Motor neuron (in vitro differentiated cells): ENCODE results near the gene ARHGAP10. TPM values are rescaled to one million over a fixed set of nuclear protein-coding genes. Genes with fewer than 3 reads are reported as not detected.
"Not testable (repeated sequence)": the region's sequence is repeated elsewhere in the genome, so short reads cannot be mapped to it uniquely, and the experiment has no call there.

Experiments
- ATAC-seq, 8 experiments: fragments of 200-7000 bp; cut with Tn5 transposase; replicated peaks in 6 of 8; 2 replicates each; pipeline ENCODE4 v1.8.0; 2021; ENCODE audit warnings: mild to moderate bottlenecking in 8 of 8, moderate library complexity in 8 of 8
- H3K27ac ChIP-seq, 2 donors: fragments of 250-450 bp; sonication (Bioruptor Pico); 2 replicates each; pipeline ENCODE4 v1.9.0; 2021; ENCODE audit warnings: antibody characterized with exemption in 2 of 2, mild to moderate bottlenecking in 2 of 2, moderate library complexity in 1 of 2
- H3K4me1 ChIP-seq, 2 donors: fragments of 250-450 bp; sonication (Bioruptor Pico); replicated peaks in 1 of 2; 2 replicates each; pipeline ENCODE4 v1.6.1; 2021; ENCODE audit warnings: antibody characterized with exemption in 2 of 2, mild to moderate bottlenecking in 2 of 2, moderate library complexity in 1 of 2
- H3K4me3 ChIP-seq, 5 donors: fragments of 250-450 bp; sonication (Bioruptor Pico); 2 replicates each; pipeline ENCODE4 v1.9.0; 2021; ENCODE audit warnings: antibody characterized with exemption in 5 of 5, mild to moderate bottlenecking in 5 of 5, moderate library complexity in 4 of 5
- WGBS, 10 experiments: fragments of 450-650 bp; shearing (Covaris generic); methylation state at CpG; one replicate each; pipeline ENCODE4 v1.0.0; 2022; 5-methylcytosine and 5-hydroxymethylcytosine counted together
- in situ Hi-C, 9 experiments: fragments of 400-800 bp; cut with MboI; loops; one replicate each; pipeline ENCODE4 v1.15.0; 2021; ENCODE audit warnings: low sequenced_read_pairs in 9 of 9, low pct_unique_long_range_greater_than_20kb in 2 of 9; ENCODE audit not compliant: unreplicated experiment in 9 of 9
- total RNA-seq, 8 experiments: library from RNA; unstranded; fragments of 300-600 nt; gene quantifications; 2 replicates each; pipeline versions ENCODE4 v1.2.3 to v1.2.4, GENCODE V29; 2022

ARHGAP10 gene
- total RNA-seq, 8 experiments from 2014 or later: 1.6 to 16.1 (median 8.2) TPM

DNA sequence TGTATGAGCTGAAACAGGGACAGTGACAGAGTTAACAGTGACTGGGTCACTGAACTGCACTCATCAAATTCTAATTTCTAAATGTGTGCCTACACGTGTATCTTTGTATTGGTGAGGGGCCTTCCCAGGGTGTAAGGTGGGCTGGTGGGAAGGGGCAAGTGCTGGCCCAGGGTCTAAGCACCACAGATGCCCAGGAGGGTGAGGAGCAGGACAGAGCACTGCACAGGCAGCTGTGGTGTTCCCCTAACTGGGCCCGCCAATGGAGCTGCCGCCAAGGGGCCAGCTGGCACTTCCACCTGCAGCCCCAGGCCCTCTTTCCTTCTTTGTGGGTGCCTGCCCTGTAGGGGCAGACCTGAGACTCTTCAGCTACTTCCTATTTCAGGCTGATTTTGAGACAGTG lies 349.9 kb downstream of the ARHGAP10 start:
- in situ Hi-C loops: no loop called here
- no peak for ATAC-seq
- no peak overlapping the region for H3K4me3 ChIP-seq
- WGBS, 10 experiments: 91 to 100% (median 100%) methylated on average over 1 to 3 of the region's 3 CpGs; no CpG with 5 or more reads in 6 of the 10 experiments
- H3K4me1 ChIP-seq: no peaks in the 10 kb centered on the region
- no peak overlapping the region for H3K27ac ChIP-seq

DNA sequence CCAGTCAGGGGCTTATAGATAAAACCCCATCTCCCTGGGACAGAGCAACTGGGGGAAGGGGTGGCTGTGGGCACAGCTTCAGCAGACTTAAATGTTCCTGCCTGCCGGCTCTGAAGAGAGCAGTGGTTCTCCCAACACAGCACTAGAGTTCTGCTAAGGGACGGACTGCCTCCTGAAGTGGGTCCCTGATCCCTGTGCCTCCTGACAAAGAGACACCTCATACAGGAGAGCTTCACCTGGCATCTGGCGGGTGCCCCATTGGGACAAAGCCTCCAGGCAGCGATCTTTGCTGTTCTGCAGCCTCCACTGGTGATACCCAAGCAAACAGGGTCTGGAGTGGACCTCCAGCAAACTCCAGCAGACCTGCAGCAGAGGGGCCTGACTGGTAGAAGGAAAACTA lies 351.2 kb downstream of the ARHGAP10 start:
- WGBS, 10 experiments: 93 to 100% (median 93%) methylated on average over 1 to 3 of the region's 4 CpGs; no CpG with 5 or more reads in 7 of the 10 experiments
- H3K27ac ChIP-seq, H3K4me3 ChIP-seq, in situ Hi-C loops, ATAC-seq, H3K4me1 ChIP-seq: not testable (repeated sequence)

GRCh38 chr4:148089624-148090023 lies 357.7 kb downstream of the ARHGAP10 start:
- Histone ChIP-seq H3K4me1 (no peaks in the 10 kb centered on the region), H3K27ac (no peak overlapping the region), H3K4me3 (no peak overlapping the region)
- in situ Hi-C loops: no loop called here
- ATAC-seq: peak in 3 of 8 experiments; percentile 26 to 43 (median 32)
- WGBS, 10 experiments: 60 to 87% (median 67%) methylated on average over 1 to 3 of the region's 6 CpGs; no CpG with 5 or more reads in 5 of the 10 experiments

GRCh38 chr4:148090029-148090428 lies 358.1 kb downstream of the ARHGAP10 start:
- 70 to 100% (median 93%) methylated on average over 1 to 3 of the region's 6 CpGs; no CpG with 5 or more reads in 5 of the 10 experiments for WGBS, 10 experiments
- ATAC-seq: no peak
- in situ Hi-C loops: no loop called here
- no peaks in the 10 kb centered on the region for H3K4me1 ChIP-seq
- no peak overlapping the region for H3K27ac ChIP-seq
- H3K4me3 ChIP-seq: no peak overlapping the region

DNA sequence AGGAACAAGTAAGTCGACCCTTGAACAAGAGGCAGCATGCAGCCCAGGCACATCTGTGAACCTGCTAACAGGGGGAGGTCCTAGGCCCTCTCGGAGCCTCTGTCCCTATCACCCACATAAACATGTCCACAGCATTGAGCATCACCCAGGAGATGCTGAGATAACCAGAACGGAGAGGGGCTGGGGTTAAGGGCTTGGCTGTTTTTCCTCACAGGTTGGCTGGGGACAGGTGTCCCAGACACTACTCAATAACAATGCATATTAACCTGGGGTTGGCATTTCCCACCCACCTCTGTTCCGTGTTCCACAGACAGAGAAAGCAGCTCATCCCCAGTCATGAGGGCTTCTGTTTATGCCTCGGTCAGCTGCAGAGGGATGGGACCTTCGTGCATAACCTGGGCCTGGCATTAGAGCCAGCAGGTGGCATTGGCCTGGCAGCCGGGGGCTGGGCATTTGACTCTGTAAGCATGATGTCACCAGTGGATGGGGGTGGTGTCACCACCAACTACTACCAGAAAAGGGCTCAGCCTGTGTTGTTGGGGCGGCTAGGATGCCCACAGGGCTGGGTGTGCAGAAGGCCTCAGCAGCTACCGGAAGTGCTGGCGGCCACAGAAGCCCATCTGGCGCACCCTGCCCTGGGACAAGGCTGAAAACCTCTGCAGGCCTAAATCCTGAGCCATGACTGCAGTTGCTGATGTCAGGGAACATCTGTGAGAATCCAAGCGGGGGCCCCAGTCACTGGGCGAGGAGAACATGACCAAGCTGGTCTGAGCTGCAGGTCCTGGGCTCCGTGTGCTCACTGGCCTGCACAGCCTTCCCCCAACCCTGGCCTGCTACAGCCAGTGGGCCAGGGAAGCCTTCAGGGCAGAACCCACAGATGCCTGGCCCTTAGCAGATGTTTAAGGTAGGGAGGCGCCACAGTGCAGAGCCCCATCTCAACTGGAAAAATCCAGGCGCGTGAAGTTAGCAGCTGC lies 358.9 kb downstream of the ARHGAP10 start:
- Histone ChIP-seq H3K27ac (no peak overlapping the region), H3K4me1 (no peaks in the 10 kb centered on the region), H3K4me3 (no peak overlapping the region)
- 80 to 100% (median 93%) methylated on average over 1 to 4 of the region's 17 CpGs; no CpG with 5 or more reads in 4 of the 10 experiments for WGBS, 10 experiments
- ATAC-seq: peak in 2 of 8 experiments; percentile 22 to 40
- in situ Hi-C loops: no loop called here

DNA sequence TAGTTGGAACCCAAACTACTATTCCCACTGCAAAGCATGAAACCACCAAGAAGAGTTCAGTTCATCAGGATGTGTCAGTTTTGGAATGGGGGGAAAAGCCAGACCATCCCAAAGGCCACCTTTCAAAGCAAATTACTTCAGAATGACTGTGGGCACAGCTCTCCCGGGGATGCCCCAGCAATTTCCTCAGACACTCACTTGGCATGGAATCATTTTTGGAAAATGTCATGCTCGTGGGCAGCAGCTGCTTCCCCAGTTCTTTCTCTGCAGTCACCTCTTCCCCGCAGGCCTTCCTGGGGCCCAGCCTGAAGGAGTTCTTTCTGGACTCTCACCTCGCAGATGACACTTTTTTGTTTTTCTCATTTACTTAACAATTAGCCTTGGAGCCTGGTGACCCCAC lies 360.0 kb downstream of the ARHGAP10 start:
- Histone ChIP-seq H3K4me3 (no peak overlapping the region), H3K4me1 (no peaks in the 10 kb centered on the region), H3K27ac (no peak overlapping the region)
- no peak for ATAC-seq
- in situ Hi-C loops: no loop called here
- 40 to 95% (median 73%) methylated on average over 1 to 4 of the region's 4 CpGs; no CpG with 5 or more reads in 5 of the 10 experiments for WGBS, 10 experiments

DNA sequence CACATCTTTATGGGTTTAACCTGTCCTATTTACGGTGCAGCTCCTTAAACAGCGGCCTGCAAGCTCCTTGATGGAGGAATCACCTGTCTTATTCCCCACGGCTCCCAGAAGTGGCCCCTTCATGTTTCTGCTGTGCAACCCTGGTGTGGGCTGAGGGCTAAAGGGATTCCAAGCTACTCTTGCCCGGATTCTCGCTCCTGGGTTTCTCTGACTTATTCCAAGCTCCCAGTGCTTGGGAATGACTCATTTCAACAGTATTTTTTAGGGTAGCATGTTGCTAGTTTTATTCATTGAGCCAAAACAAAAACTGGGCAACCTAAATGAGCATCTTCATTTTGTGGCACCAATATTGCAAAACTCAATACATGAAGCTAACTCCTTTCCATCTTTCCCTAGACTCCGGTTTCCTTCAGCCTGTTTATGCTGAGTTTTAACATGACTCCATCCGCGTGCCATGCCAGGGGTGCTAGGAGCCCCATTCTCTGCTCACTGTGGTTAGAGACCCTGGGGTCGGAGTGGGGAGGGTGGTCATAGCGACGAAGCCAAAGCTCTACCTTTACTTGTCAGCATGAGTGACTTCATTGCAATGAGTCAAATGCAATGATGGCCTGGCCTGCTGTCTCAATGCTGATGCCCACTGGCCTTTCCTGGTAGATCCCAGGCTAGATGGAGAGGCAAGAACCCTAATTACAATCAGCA lies 360.6 kb downstream of the ARHGAP10 start:
- Histone ChIP-seq H3K4me3 (no peak overlapping the region), H3K27ac (no peak overlapping the region), H3K4me1 (no peaks in the 10 kb centered on the region)
- 76 to 100% (median 94%) methylated on average over 2 to 8 of the region's 11 CpGs; no CpG with 5 or more reads in 1 of the 10 experiments for WGBS, 10 experiments
- ATAC-seq: no peak
- in situ Hi-C loops: no loop called here

- in situ Hi-C loops: no loop called here
- ATAC-seq: no peak
- no peak overlapping the region for H3K27ac ChIP-seq
- 80 to 100% (median 81%) methylated on average over 1 to 5 of the region's 5 CpGs; no CpG with 5 or more reads in 7 of the 10 experiments for WGBS, 10 experiments
- H3K4me1 ChIP-seq: no peaks in the 10 kb centered on the region
- no peak overlapping the region for H3K4me3 ChIP-seq
These were observed 361.2 kb downstream of the ARHGAP10 start for GRCh38 chr4:148093065-148093464.

DNA sequence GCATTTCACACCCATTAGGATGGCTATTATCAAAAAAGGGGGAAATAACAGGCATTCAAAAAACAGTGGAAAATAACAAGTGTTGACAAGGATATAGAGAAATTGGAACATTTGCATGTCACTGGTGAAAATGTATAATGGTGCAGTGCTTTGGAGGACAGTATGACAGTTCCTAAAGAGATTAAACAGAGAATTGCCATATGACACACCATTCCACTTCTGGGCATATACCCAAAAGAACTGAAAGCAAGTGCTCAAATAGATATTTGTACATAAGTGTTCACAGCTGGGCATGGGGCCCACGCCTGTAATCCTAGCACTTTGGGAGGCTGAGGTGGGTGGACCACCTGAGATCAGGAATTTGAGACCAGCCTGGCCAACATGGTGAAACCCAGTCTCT lies 362.3 kb downstream of the ARHGAP10 start:
- Histone ChIP-seq H3K4me3 (no peak overlapping the region), H3K27ac (no peak overlapping the region), H3K4me1 (peaks cover 0 to 4% of the 10 kb centered on the region in 2 donors)
- ATAC-seq: no peak
- 50 to 60% methylated on average over 1 of the region's 1 CpG; no CpG with 5 or more reads in 8 of the 10 experiments for WGBS, 10 experiments
- in situ Hi-C loops: no loop called here

GRCh38 chr4:148095346-148095923 lies 363.5 kb downstream of the ARHGAP10 start:
- Histone ChIP-seq H3K4me3 (no peak overlapping the region), H3K27ac (no peak overlapping the region), H3K4me1 (peaks cover 0 to 6% of the 10 kb centered on the region in 2 donors)
- ATAC-seq: no peak
- in situ Hi-C loops: no loop called here
- whole genome bisulfite sequencing, 10 experiments: 0 to 100% (median 86%) methylated on average over 1 to 4 of the region's 5 CpGs; no CpG with 5 or more reads in 1 of the 10 experiments

GRCh38 chr4:148097801-148098200 lies 365.9 kb downstream of the ARHGAP10 start:
- H3K4me1 ChIP-seq: peaks cover 7 to 21% of the 10 kb centered on the region in 2 donors
- in situ Hi-C loops: no loop called here
- H3K4me3 ChIP-seq: no peak overlapping the region
- ATAC-seq: no peak
- no peak overlapping the region for H3K27ac ChIP-seq
- WGBS, 10 experiments: 40 to 100% (median 87%) methylated on average over 1 to 5 of the region's 5 CpGs; no CpG with 5 or more reads in 3 of the 10 experiments

DNA sequence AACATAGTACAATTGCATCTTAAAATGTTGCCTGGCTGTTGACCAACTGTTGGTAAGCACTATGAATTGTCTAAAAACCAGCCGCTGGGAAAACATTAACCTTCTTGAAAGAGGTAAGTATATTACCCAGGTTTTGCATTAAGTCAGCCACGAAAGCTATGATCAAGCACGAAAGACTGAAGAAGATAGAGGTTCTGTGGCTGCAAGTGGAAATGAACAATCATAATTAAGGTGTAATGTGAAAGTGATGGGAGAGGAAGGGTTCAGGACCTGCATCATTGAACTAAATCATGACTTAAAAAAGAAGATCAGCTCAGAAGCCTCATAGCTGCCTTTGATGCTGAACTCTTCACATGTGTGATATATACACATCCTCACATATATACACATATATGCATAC lies 369.3 kb downstream of the ARHGAP10 start:
- Histone ChIP-seq H3K27ac (no peak overlapping the region), H3K4me1 (peaks cover 7 to 21% of the 10 kb centered on the region in 2 donors), H3K4me3 (no peak overlapping the region)
- ATAC-seq: no peak
- WGBS, 10 experiments: 20 to 100% (median 93%) methylated on average over 1 to 3 of the region's 3 CpGs; no CpG with 5 or more reads in 1 of the 10 experiments
- in situ Hi-C loops: no loop called here
